ENCODE results near the gene ASAP3. TPM values are rescaled to one million over a fixed set of nuclear protein-coding genes. Genes with fewer than 3 reads are reported as not detected.

Gene ASAP3
- total and polyA plus RNA-seq, 2 experiments from 2014 or later: 13.9 to 27.3 TPM

DNA sequence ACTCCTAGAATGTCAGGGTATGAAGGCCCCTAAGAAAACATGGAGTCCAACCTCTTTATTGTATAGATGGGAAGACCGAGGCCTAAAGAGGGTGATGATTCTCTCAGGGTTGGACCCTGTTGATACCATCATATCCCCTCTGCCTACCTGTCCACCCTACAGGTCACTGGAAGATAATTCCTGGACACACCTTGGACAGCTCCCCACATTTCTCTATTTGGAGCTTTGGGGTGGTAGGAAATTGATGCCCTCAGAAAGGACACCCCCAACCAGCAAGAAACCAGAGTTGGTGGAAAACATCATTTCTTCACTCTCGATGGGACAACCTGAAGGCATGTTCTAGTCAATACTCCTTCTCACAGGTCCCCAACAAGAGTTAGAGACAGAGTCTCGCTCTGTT is 56.4 kb downstream of the ASAP3 start:
- Histone ChIP-seq H3K9me3 (ENCODE audit: low read depth) (no peaks in the 10 kb centered on the region), H3F3A (ENCODE audit: insufficient read depth) (peaks cover 10% of the 10 kb centered on the region), H2AFZ (no peak overlapping the region), H3K27ac (no peak overlapping the region), H3K4me2 (ENCODE audit: unreplicated experiment) (no peak overlapping the region), H3K36me3 (ENCODE audit: low read depth) (0 out of 2 replicates have a peak, but pooled peaks cover 2% of the 10 kb centered on the region), H3K79me2 (ENCODE audit: insufficient read depth) (no peaks in the 10 kb centered on the region), H3K4me3 (no peak overlapping the region), H3K9me2 (ENCODE audit: insufficient read depth) (no peaks in the 10 kb centered on the region), H3K27me3 (replicated peaks; ENCODE audit: insufficient read depth) (no peaks in the 10 kb centered on the region), H4K20me1 (ENCODE audit: insufficient read depth) (no peaks in the 10 kb centered on the region), H3K9ac (no peak overlapping the region), H3K4me1 (ENCODE audit: insufficient read depth) (peaks cover 7% of the 10 kb centered on the region)
- 93 to 94% methylated on average over 3 of the region's 3 CpGs for WGBS, 2 experiments (ENCODE audit: low coverage in 1 of 2, low lambda C conversion rate in 2 of 2, missing lambda C conversion rate in 2 of 2)
- no peak for DNase-seq
- no peak for TF ChIP-seq EZH2phosphoT487 (IDR thresholded peaks at IDR 0.05; ENCODE audit: insufficient read depth, low read depth)
- TF ChIP-seq EZH2 (IDR thresholded peaks at IDR 0.05; ENCODE audit: insufficient read depth, poor library complexity, severe bottlenecking): no peak
- in situ Hi-C loops (cut with MboI): no loop called here

- Histone ChIP-seq H3K9me2 (ENCODE audit: insufficient read depth) (no peaks in the 10 kb centered on the region), H4K20me1 (ENCODE audit: insufficient read depth) (no peaks in the 10 kb centered on the region), H3K9me3 (ENCODE audit: low read depth) (no peaks in the 10 kb centered on the region), H3K27ac (no peak overlapping the region), H3K36me3 (ENCODE audit: low read depth) (no peaks in the 10 kb centered on the region), H3K4me2 (ENCODE audit: unreplicated experiment) (no peak overlapping the region), H3K9ac (no peak overlapping the region), H3K27me3 (replicated peaks; ENCODE audit: insufficient read depth) (no peaks in the 10 kb centered on the region), H3K79me2 (ENCODE audit: insufficient read depth) (no peaks in the 10 kb centered on the region), H3K4me3 (no peak overlapping the region), H2AFZ (no peak overlapping the region), H3K4me1 (ENCODE audit: insufficient read depth) (peaks cover 14% of the 10 kb centered on the region), H3F3A (ENCODE audit: insufficient read depth) (peaks cover 17% of the 10 kb centered on the region)
- in situ Hi-C loops (cut with MboI): no loop called here
- TF ChIP-seq EZH2 (IDR thresholded peaks at IDR 0.05; ENCODE audit: insufficient read depth, poor library complexity, severe bottlenecking) (no peak), EZH2phosphoT487 (IDR thresholded peaks at IDR 0.05; ENCODE audit: insufficient read depth, low read depth) (no peak)
- WGBS, 2 experiments (ENCODE audit: low coverage in 1 of 2, low lambda C conversion rate in 2 of 2, missing lambda C conversion rate in 2 of 2): 100% methylated on average over 2 of the region's 2 CpGs
- no peak for DNase-seq
Measured at GRCh38 chr1:23426828-23427227, 57.2 kb downstream of the ASAP3 start.

DNA sequence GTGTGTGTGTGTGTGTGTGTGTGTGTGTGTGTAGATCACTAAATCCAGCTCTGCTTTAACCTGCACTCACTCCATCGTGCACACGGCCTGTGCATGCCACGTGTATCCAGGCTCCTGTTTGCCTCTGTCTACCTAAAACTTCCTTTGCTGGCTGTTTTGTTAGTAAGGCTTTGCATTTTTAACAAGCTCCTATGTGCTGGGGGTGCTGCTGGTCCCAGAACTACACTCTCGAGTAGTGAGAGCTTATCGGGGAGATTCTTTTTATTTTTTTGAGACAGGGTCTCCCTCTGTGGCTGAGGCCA is 58.8 kb downstream of the ASAP3 start:
- peak overlapping the region; percentile 70 for H3K4me3 ChIP-seq
- H3K9me2 ChIP-seq (ENCODE audit: insufficient read depth): no peaks in the 10 kb centered on the region
- H3K36me3 ChIP-seq (ENCODE audit: low read depth): no peaks in the 10 kb centered on the region
- peaks cover 24% of the 10 kb centered on the region for H3F3A ChIP-seq (ENCODE audit: insufficient read depth)
- 30 to 61% methylated on average over 5 of the region's 5 CpGs for WGBS, 2 experiments (ENCODE audit: low coverage in 1 of 2, low lambda C conversion rate in 2 of 2, missing lambda C conversion rate in 2 of 2)
- H3K79me2 ChIP-seq (ENCODE audit: insufficient read depth): no peaks in the 10 kb centered on the region
- H3K27ac ChIP-seq: no peak overlapping the region
- H3K4me1 ChIP-seq (ENCODE audit: insufficient read depth): peaks cover 21% of the 10 kb centered on the region
- no peak for DNase-seq
- peak overlapping the region; percentile 73; the same call in 1 of the 2 replicates for H3K9ac ChIP-seq
- H2AFZ ChIP-seq: peak overlapping the region; percentile 85
- no peaks in the 10 kb centered on the region for H3K9me3 ChIP-seq (ENCODE audit: low read depth)
- in situ Hi-C loops (cut with MboI): no loop called here
- no peaks in the 10 kb centered on the region for H4K20me1 ChIP-seq (ENCODE audit: insufficient read depth)
- no peaks in the 10 kb centered on the region for H3K27me3 ChIP-seq (replicated peaks; ENCODE audit: insufficient read depth)
- no peak for TF ChIP-seq EZH2 (IDR thresholded peaks at IDR 0.05; ENCODE audit: insufficient read depth, poor library complexity, severe bottlenecking)
- no peak for TF ChIP-seq EZH2phosphoT487 (IDR thresholded peaks at IDR 0.05; ENCODE audit: insufficient read depth, low read depth)
- H3K4me2 ChIP-seq (ENCODE audit: unreplicated experiment): peak overlapping the region; percentile 85

DNA sequence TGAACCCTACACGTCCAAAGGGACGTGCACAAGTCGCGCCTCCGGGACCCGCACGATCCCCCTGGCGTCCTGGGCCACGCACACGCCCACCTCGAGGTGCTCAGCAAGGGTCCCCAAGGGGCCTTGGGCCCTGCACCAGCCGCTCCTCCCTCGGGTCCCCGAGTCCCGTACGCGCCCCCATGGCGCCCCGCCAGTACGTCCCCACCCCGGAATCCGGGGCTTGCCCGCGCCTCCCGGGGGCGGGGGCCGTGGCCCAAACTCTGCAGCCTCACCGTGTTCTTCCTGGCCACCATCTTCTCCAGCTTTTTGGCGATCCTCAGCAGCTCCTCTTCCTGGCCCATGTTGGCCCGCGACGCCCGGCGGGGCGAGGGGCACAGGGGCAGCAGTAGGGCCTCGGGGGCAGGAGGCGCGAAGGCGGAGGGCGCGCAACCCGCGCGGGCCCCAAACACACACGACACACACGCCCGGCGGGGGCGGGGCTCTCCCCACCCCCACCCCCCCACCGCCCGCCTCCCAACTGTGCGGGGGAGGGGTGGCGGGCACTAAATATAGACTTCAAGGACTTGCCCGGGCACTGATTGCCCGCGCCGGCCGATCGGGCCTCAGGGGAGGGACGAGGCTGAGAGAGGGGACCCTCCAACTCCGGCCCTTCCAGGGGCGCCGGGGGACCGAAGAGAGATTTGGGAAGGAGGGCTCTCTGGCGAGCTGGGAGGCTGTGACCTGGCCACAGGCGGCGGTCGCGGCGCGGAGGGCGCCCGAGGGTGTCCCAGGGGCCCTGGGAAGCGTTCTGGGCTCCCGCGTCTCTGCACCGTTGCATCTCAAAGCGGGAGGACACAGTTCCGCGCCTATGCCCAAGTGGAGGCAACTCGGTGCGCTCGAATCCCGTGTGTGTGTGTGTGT is 59.4 kb downstream of the ASAP3 start, which contains the start of gene TCEA3:
Gene TCEA3 (minus strand): TSS at position 456 of the 900 bp plus-strand sequence. CDS start 115 bp downstream, at position 341.
- H3K4me3 ChIP-seq: peak within 1 kb of the TSS; percentile 70
- H3K27me3 ChIP-seq (replicated peaks; ENCODE audit: insufficient read depth): no peaks in the 10 kb centered on the region
- no peaks in the 10 kb centered on the region for H3K79me2 ChIP-seq (ENCODE audit: insufficient read depth)
- 3 to 4% methylated on average over 37 to 72 of the region's 84 CpGs for WGBS, 2 experiments (ENCODE audit: low coverage in 1 of 2, low lambda C conversion rate in 2 of 2, missing lambda C conversion rate in 2 of 2)
- peak within 1 kb of the TSS; percentile 85 for H2AFZ ChIP-seq
- H3K4me1 ChIP-seq (ENCODE audit: insufficient read depth): peaks cover 21% of the 10 kb centered on the region
- peak; percentile 59 for DNase-seq
- H3K4me2 ChIP-seq (ENCODE audit: unreplicated experiment): peak within 1 kb of the TSS; percentile 85
- no peaks in the 10 kb centered on the region for H4K20me1 ChIP-seq (ENCODE audit: insufficient read depth)
- H3F3A ChIP-seq (ENCODE audit: insufficient read depth): peaks cover 24% of the 10 kb centered on the region
- H3K36me3 ChIP-seq (ENCODE audit: low read depth): no peaks in the 10 kb centered on the region
- TF ChIP-seq EZH2 (IDR thresholded peaks at IDR 0.05; ENCODE audit: insufficient read depth, poor library complexity, severe bottlenecking) (no peak), EZH2phosphoT487 (IDR thresholded peaks at IDR 0.05; ENCODE audit: insufficient read depth, low read depth) (no peak)
- H3K9me3 ChIP-seq (ENCODE audit: low read depth): no peaks in the 10 kb centered on the region
- in situ Hi-C loops (cut with MboI): no loop called here
- H3K9ac ChIP-seq: peak within 1 kb of the TSS; percentile 73
- no peaks in the 10 kb centered on the region for H3K9me2 ChIP-seq (ENCODE audit: insufficient read depth)
- peak within 1 kb of the TSS; percentile 88; the same call in 1 of the 2 replicates for H3K27ac ChIP-seq

Data from GM23248 (cell line).